ENCODE measurements around the gene P4HTM. TPM values are rescaled to one million over a fixed set of nuclear protein-coding genes. Genes with fewer than 3 reads are reported as not detected.
A peak's percentile ranks its signal among the peaks of the same experiment; 100 is the strongest.

P4HTM gene
- total RNA-seq, 1 donor from 2014 or later, result 25.0 TPM

- Histone ChIP-seq H3K27me3 (ENCODE audit: insufficient read depth, low read length) (no peaks in the 10 kb centered on the region), H3K79me2 (ENCODE audit: insufficient read depth, low read length) (peaks cover 32% of the 10 kb centered on the region), H3K27ac (ENCODE audit: low read depth, low read length) (no peak overlapping the region), H3K9me3 (ENCODE audit: insufficient read depth, low read depth, low read length) (no peaks in the 10 kb centered on the region), H3K9ac (ENCODE audit: low read length) (no peak overlapping the region), H3K4me2 (ENCODE audit: low read length) (peak overlapping the region; percentile 84), H4K20me1 (ENCODE audit: insufficient read depth, low read length) (peaks cover 14% of the 10 kb centered on the region), H3K4me3 (ENCODE audit: insufficient read depth, low read depth, low read length) (no peak overlapping the region), H3K36me3 (ENCODE audit: insufficient read depth, low read length) (peaks cover 2% of the 10 kb centered on the region), H2AFZ (ENCODE audit: low read depth, low read length) (no peak overlapping the region), H3K4me1 (ENCODE audit: insufficient read depth, low read length) (peaks cover 23% of the 10 kb centered on the region)
- Mint-ChIP-seq H3K27ac (ENCODE audit: unreplicated experiment) (peak overlapping the region; percentile 34), H3K4me3 (ENCODE audit: unreplicated experiment) (peak overlapping the region; percentile 77), H3K9me3 (ENCODE audit: unreplicated experiment) (no peaks in the 10 kb centered on the region), H3K27me3 (ENCODE audit: low read depth, unreplicated experiment) (no peaks in the 10 kb centered on the region), H3K4me1 (ENCODE audit: low read depth, unreplicated experiment) (peaks cover 20% of the 10 kb centered on the region), H3K36me3 (ENCODE audit: low read depth, unreplicated experiment) (peaks cover 4% of the 10 kb centered on the region)
- TF ChIP-seq EZH2 (IDR thresholded peaks at IDR 0.05; ENCODE audit: insufficient read depth, low read length) (no peak), CTCF (IDR thresholded peaks at IDR 0.05; ENCODE audit: insufficient read depth, low read depth, low read length) (no peak)
- DNase-seq (ENCODE audit: low read depth), result no peak
- no peak for FAIRE-seq
These were observed 2.0 kb downstream of the P4HTM start for GRCh38 chr3:48991851-48992545.

DNA sequence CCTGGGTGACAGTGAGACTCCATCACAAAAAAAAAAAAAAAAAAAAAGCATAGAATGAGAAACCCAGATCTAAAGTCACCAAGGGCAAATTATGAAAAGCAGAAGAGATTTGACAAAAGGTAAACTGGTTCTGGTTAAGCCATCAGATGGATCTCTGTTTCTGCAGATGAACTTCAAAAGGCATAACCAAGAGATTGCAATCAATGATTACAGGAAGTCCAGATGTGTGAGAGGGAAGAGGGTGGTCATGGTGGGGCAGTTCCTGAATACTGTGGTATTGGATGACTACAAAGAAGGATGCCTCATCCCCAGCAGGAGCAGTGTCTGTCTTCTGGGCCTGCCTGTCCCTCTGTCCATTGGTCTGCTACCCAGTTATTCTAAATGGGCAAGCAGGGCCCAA lies 3.8 kb downstream of the P4HTM start:
- peaks cover 32% of the 10 kb centered on the region for H3K79me2 ChIP-seq (ENCODE audit: insufficient read depth, low read length)
- Mint-ChIP-seq H3K27me3 (ENCODE audit: low read depth, unreplicated experiment) (no peaks in the 10 kb centered on the region), H3K9me3 (ENCODE audit: unreplicated experiment) (no peaks in the 10 kb centered on the region), H3K36me3 (ENCODE audit: low read depth, unreplicated experiment) (peaks cover 4% of the 10 kb centered on the region), H3K4me3 (ENCODE audit: unreplicated experiment) (no peak overlapping the region), H3K27ac (ENCODE audit: unreplicated experiment) (no peak overlapping the region), H3K4me1 (ENCODE audit: low read depth, unreplicated experiment) (peaks cover 17% of the 10 kb centered on the region)
- H2AFZ ChIP-seq (ENCODE audit: low read depth, low read length), result no peak overlapping the region
- peaks cover 14% of the 10 kb centered on the region for H4K20me1 ChIP-seq (ENCODE audit: insufficient read depth, low read length)
- no peak overlapping the region for H3K9ac ChIP-seq (ENCODE audit: low read length)
- H3K27ac ChIP-seq (ENCODE audit: low read depth, low read length), result no peak overlapping the region
- DNase-seq (ENCODE audit: low read depth), result no peak
- peaks cover 2% of the 10 kb centered on the region for H3K36me3 ChIP-seq (ENCODE audit: insufficient read depth, low read length)
- H3K4me3 ChIP-seq (ENCODE audit: insufficient read depth, low read depth, low read length), result no peak overlapping the region
- H3K27me3 ChIP-seq (ENCODE audit: insufficient read depth, low read length), result no peaks in the 10 kb centered on the region
- TF ChIP-seq EZH2 (IDR thresholded peaks at IDR 0.05; ENCODE audit: insufficient read depth, low read length) (no peak), CTCF (IDR thresholded peaks at IDR 0.05; ENCODE audit: insufficient read depth, low read depth, low read length) (no peak)
- FAIRE-seq, result no peak
- H3K9me3 ChIP-seq (ENCODE audit: insufficient read depth, low read depth, low read length), result no peaks in the 10 kb centered on the region
- H3K4me1 ChIP-seq (ENCODE audit: insufficient read depth, low read length), result peaks cover 23% of the 10 kb centered on the region
- H3K4me2 ChIP-seq (ENCODE audit: low read length), result no peak overlapping the region

GRCh38 chr3:48996640-48997039 lies 6.6 kb downstream of the P4HTM start:
- Histone ChIP-seq H3K4me1 (ENCODE audit: insufficient read depth, low read length) (peaks cover 2% of the 10 kb centered on the region), H3K27ac (ENCODE audit: low read depth, low read length) (no peak overlapping the region), H3K36me3 (ENCODE audit: insufficient read depth, low read length) (peaks cover 2% of the 10 kb centered on the region), H3K79me2 (ENCODE audit: insufficient read depth, low read length) (peaks cover 16% of the 10 kb centered on the region), H3K4me2 (ENCODE audit: low read length) (no peak overlapping the region), H3K9ac (ENCODE audit: low read length) (no peak overlapping the region), H3K9me3 (ENCODE audit: insufficient read depth, low read depth, low read length) (no peaks in the 10 kb centered on the region), H2AFZ (ENCODE audit: low read depth, low read length) (no peak overlapping the region), H3K27me3 (ENCODE audit: insufficient read depth, low read length) (no peaks in the 10 kb centered on the region), H4K20me1 (ENCODE audit: insufficient read depth, low read length) (peaks cover 7% of the 10 kb centered on the region), H3K4me3 (ENCODE audit: insufficient read depth, low read depth, low read length) (no peak overlapping the region)
- no peak for DNase-seq (ENCODE audit: low read depth)
- H3K27me3 Mint-ChIP-seq (ENCODE audit: low read depth, unreplicated experiment), result no peaks in the 10 kb centered on the region
- no peak for FAIRE-seq
- H3K36me3 Mint-ChIP-seq (ENCODE audit: low read depth, unreplicated experiment), result peaks cover 10% of the 10 kb centered on the region
- no peak overlapping the region for H3K4me3 Mint-ChIP-seq (ENCODE audit: unreplicated experiment)
- no peak for TF ChIP-seq CTCF (IDR thresholded peaks at IDR 0.05; ENCODE audit: insufficient read depth, low read depth, low read length)
- no peak for TF ChIP-seq EZH2 (IDR thresholded peaks at IDR 0.05; ENCODE audit: insufficient read depth, low read length)
- peaks cover 5% of the 10 kb centered on the region for H3K4me1 Mint-ChIP-seq (ENCODE audit: low read depth, unreplicated experiment)
- no peaks in the 10 kb centered on the region for H3K9me3 Mint-ChIP-seq (ENCODE audit: unreplicated experiment)
- H3K27ac Mint-ChIP-seq (ENCODE audit: unreplicated experiment), result no peak overlapping the region
